Astrocyte (in vitro differentiated cells and primary cell): ENCODE measurements around the gene ASCL4. TPM values are rescaled to one million over a fixed set of nuclear protein-coding genes. Genes with fewer than 3 reads are reported as not detected.

Source experiments
- DNase-seq: peaks from one replicate; pipeline ENCODE4 v3.0.0-alpha.2; 2010; ENCODE audit warnings: low read depth
- FAIRE-seq: peaks from 2 replicates; lab custom pipeline; 2011; peaks lifted over from hg19 to GRCh38; lab: Jason Lieb, UNC
- H2AFZ ChIP-seq: 2 replicates; pipeline ENCODE4 v1.6.0; 2012; ENCODE audit warnings: low read depth, low read length, inconsistent platforms
- H3K27ac ChIP-seq: 2 replicates; pipeline ENCODE4 v1.5.1; 2011; ENCODE audit warnings: low read depth, low read length, inconsistent platforms
- H3K27me3 ChIP-seq: 2 replicates; pipeline ENCODE4 v1.6.0; 2011; ENCODE audit warnings: low read length, inconsistent platforms; ENCODE audit not compliant: insufficient read depth
- H3K36me3 ChIP-seq: 2 replicates; pipeline ENCODE4 v1.5.1; 2011; ENCODE audit warnings: low read length, inconsistent platforms; ENCODE audit not compliant: insufficient read depth
- H3K4me1 ChIP-seq: 2 replicates; pipeline ENCODE4 v1.5.1; 2011; ENCODE audit warnings: low read length, inconsistent platforms; ENCODE audit not compliant: insufficient read depth
- H3K4me2 ChIP-seq: 2 replicates; pipeline ENCODE4 v1.6.0; 2012; ENCODE audit warnings: low read length, inconsistent platforms
- H3K4me3 ChIP-seq: 2 replicates; pipeline ENCODE4 v1.5.1; 2011; ENCODE audit warnings: low read depth, mild to moderate bottlenecking, low read length, inconsistent platforms; ENCODE audit not compliant: insufficient read depth
- H3K79me2 ChIP-seq: 2 replicates; pipeline ENCODE4 v1.6.0; 2012; ENCODE audit warnings: mild to moderate bottlenecking, low read length, inconsistent platforms; ENCODE audit not compliant: insufficient read depth
- H3K9ac ChIP-seq: 2 replicates; pipeline ENCODE4 v1.6.0; 2012; ENCODE audit warnings: mild to moderate bottlenecking, low read length, inconsistent platforms
- H3K9me3 ChIP-seq: 2 replicates; pipeline ENCODE4 v1.5.1; 2012; ENCODE audit warnings: low read depth, mild to moderate bottlenecking, low read length, inconsistent platforms; ENCODE audit not compliant: insufficient read depth
- H4K20me1 ChIP-seq: 2 replicates; pipeline ENCODE4 v1.6.0; 2012; ENCODE audit warnings: low read length, inconsistent platforms; ENCODE audit not compliant: insufficient read depth
- H3K27ac Mint-ChIP-seq: one replicate; pipeline ENCODE4 v1.8.0; 2021; ENCODE audit warnings: mild to moderate bottlenecking, mixed read lengths; ENCODE audit not compliant: unreplicated experiment
- H3K27me3 Mint-ChIP-seq: one replicate; pipeline ENCODE4 v1.8.0; 2021; ENCODE audit warnings: low read depth, mixed read lengths; ENCODE audit not compliant: unreplicated experiment
- H3K36me3 Mint-ChIP-seq: one replicate; pipeline ENCODE4 v1.8.0; 2021; ENCODE audit warnings: low read depth, mixed read lengths; ENCODE audit not compliant: unreplicated experiment
- H3K4me1 Mint-ChIP-seq: one replicate; pipeline ENCODE4 v1.8.0; 2021; ENCODE audit warnings: low read depth, mixed read lengths; ENCODE audit not compliant: unreplicated experiment
- H3K4me3 Mint-ChIP-seq: one replicate; pipeline ENCODE4 v1.8.0; 2021; ENCODE audit warnings: mild to moderate bottlenecking, moderate library complexity, mixed read lengths; ENCODE audit not compliant: unreplicated experiment
- H3K9me3 Mint-ChIP-seq: one replicate; pipeline ENCODE4 v1.8.0; 2021; ENCODE audit warnings: mild to moderate bottlenecking, mixed read lengths; ENCODE audit not compliant: unreplicated experiment
- EZH2 ChIP-seq: IDR thresholded peaks from 2 replicates; pipeline ENCODE4 v1.6.1; 2012; ENCODE audit warnings: mild to moderate bottlenecking, low read length, inconsistent platforms; ENCODE audit not compliant: insufficient read depth
- total RNA-seq: library from RNA; stranded (reverse); gene quantifications from 2 replicates; pipeline ENCODE4 v1.2.1, GENCODE V29; 2021
- TF ChIP-seq, protein P1 (sequence below): IDR thresholded peaks from 2 replicates; pipeline ENCODE4 v1.5.1; 2011; ENCODE audit warnings: low read depth, mild to moderate bottlenecking, inconsistent platforms, low read length, moderate library complexity; ENCODE audit not compliant: insufficient read depth

Gene ASCL4
- total RNA-seq, 1 donor from 2014 or later, result not detected

DNA sequence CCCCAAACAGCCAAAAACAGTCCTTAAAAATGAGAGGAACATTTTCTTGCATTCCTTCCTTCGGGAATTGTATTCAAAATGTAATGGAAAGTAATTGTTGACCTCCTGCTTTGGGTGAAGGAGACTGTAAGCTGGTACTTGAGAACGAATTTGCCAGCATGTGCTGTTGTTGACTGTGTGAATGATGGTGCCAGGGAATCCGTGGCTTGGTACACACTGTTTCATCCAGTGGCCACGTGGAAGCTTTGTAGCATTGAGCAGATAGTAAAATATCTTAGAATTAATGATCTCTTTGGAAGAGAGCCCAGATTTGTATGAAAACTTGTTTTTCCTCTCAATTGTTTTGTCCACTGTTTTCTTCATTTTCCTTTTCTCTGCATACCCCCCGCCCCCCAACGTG, 1.7 kb downstream of the ASCL4 start:
- DNase-seq, result no peak
- H3K36me3 Mint-ChIP-seq, result no peaks in the 10 kb centered on the region
- no peak overlapping the region for H2AFZ ChIP-seq
- H3K9me3 Mint-ChIP-seq, result no peaks in the 10 kb centered on the region
- H3K27me3 Mint-ChIP-seq, result peaks cover 75% of the 10 kb centered on the region
- no peaks in the 10 kb centered on the region for H3K79me2 ChIP-seq
- no peak for TF ChIP-seq EZH2
- TF ChIP-seq, protein P1, sequence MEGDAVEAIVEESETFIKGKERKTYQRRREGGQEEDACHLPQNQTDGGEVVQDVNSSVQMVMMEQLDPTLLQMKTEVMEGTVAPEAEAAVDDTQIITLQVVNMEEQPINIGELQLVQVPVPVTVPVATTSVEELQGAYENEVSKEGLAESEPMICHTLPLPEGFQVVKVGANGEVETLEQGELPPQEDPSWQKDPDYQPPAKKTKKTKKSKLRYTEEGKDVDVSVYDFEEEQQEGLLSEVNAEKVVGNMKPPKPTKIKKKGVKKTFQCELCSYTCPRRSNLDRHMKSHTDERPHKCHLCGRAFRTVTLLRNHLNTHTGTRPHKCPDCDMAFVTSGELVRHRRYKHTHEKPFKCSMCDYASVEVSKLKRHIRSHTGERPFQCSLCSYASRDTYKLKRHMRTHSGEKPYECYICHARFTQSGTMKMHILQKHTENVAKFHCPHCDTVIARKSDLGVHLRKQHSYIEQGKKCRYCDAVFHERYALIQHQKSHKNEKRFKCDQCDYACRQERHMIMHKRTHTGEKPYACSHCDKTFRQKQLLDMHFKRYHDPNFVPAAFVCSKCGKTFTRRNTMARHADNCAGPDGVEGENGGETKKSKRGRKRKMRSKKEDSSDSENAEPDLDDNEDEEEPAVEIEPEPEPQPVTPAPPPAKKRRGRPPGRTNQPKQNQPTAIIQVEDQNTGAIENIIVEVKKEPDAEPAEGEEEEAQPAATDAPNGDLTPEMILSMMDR, result no peak
- no peak overlapping the region for H3K4me3 ChIP-seq
- H3K27me3 ChIP-seq, result peaks cover 40% of the 10 kb centered on the region
- H3K36me3 ChIP-seq, result no peaks in the 10 kb centered on the region
- FAIRE-seq, result no peak
- H3K4me2 ChIP-seq, result no peak overlapping the region
- H3K4me1 ChIP-seq, result no peaks in the 10 kb centered on the region
- H3K4me1 Mint-ChIP-seq, result no peaks in the 10 kb centered on the region
- no peak overlapping the region for H3K27ac ChIP-seq
- H4K20me1 ChIP-seq, result no peaks in the 10 kb centered on the region
- H3K9ac ChIP-seq, result no peak overlapping the region
- no peak overlapping the region for H3K4me3 Mint-ChIP-seq
- no peak overlapping the region for H3K27ac Mint-ChIP-seq
- no peaks in the 10 kb centered on the region for H3K9me3 ChIP-seq

DNA sequence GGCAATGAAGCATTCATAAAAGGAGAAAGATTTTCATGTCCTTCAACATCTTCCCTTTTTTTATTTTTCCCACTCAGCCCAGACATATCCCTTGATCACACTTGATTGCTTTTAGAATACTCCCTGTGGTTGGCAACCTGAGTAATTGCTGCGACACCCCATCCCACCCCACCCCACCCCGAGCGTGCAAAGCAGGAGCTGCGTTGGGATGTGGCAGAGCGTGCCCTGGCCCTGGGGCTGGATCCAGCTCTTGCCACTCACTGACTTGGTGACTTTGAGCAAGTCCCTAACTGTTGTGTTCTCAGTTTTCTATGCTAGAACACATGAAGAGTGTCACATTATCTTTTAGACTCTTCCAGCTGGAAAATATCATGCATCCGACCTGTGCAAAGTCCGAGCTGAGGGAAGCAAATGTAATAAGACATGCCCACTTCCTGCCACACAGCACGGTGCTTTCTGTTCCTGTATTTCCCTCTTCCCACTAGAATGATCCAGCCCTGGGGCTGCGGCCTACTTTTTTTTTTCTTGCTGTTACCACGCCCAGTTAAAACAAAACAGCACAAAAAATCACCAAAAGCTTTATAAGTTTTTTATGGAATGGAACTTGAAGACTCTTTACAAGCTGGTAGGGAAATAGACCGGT, 4.0 kb downstream of the ASCL4 start:
- H3K4me1 ChIP-seq, result no peaks in the 10 kb centered on the region
- peaks cover 60% of the 10 kb centered on the region for H3K27me3 Mint-ChIP-seq

More for the DNA sequence above, 4.0 kb downstream of the ASCL4 start:
- FAIRE-seq (no peak), DNase-seq (no peak)
- Histone ChIP-seq H3K4me2 (no peak overlapping the region), H3K4me3 (no peak overlapping the region), H3K27ac (no peak overlapping the region), H3K9ac (no peak overlapping the region), H3K36me3 (no peaks in the 10 kb centered on the region), H2AFZ (no peak overlapping the region), H3K27me3 (peaks cover 35% of the 10 kb centered on the region), H3K79me2 (no peaks in the 10 kb centered on the region), H3K9me3 (no peaks in the 10 kb centered on the region), H4K20me1 (no peaks in the 10 kb centered on the region)
- no peak for TF ChIP-seq EZH2
- TF ChIP-seq, protein P1, result no peak
- no peak overlapping the region for H3K4me3 Mint-ChIP-seq
- no peaks in the 10 kb centered on the region for H3K9me3 Mint-ChIP-seq
- H3K27ac Mint-ChIP-seq, result no peak overlapping the region
- H3K36me3 Mint-ChIP-seq, result no peaks in the 10 kb centered on the region
- H3K4me1 Mint-ChIP-seq, result no peaks in the 10 kb centered on the region
